Activated CD8-positive, alpha-beta T cell treated with anti-CD3 and anti-CD28 coated beads for 36 hours (primary cell): ENCODE measurements around the gene GSAP. TPM values are rescaled to one million over a fixed set of nuclear protein-coding genes. Genes with fewer than 3 reads are reported as not detected.

Experiments used
- ATAC-seq: fragments of 200-7000 bp; cut with Tn5 transposase; one replicate; pipeline ENCODE4 v1.10.0; 2021; ENCODE audit warnings: mild to moderate bottlenecking, moderate library complexity
- CTCF ChIA-PET: fragments of 350-600 bp; sonication (Branson Sonifier 250); formaldehyde crosslinking; loops from one replicate; lab custom pipeline; 2021; ENCODE audit warnings: antibody characterized with exemption; lab: Charles Lee
- POLR2A ChIA-PET: fragments of 350-600 bp; sonication (Branson Sonifier 250); formaldehyde crosslinking; loops from one replicate; lab custom pipeline; 2021; ENCODE audit warnings: antibody characterized with exemption; lab: Charles Lee
- DNase-seq: peaks from one replicate; pipeline ENCODE4 v3.0.0-alpha.2; 2020
- H3K27ac Mint-ChIP-seq: one replicate; pipeline ENCODE4 v1.8.0; 2021; ENCODE audit warnings: mild to moderate bottlenecking, mixed read lengths
- H3K27me3 Mint-ChIP-seq: one replicate; pipeline ENCODE4 v1.8.0; 2021; ENCODE audit warnings: mixed read lengths
- H3K36me3 Mint-ChIP-seq: one replicate; pipeline ENCODE4 v1.8.0; 2021; ENCODE audit warnings: low read depth, mixed read lengths
- H3K4me1 Mint-ChIP-seq: one replicate; pipeline ENCODE4 v1.8.0; 2021; ENCODE audit warnings: low read depth, mixed read lengths
- H3K4me3 Mint-ChIP-seq: one replicate; pipeline ENCODE4 v1.8.0; 2021; ENCODE audit warnings: mild to moderate bottlenecking, moderate library complexity, mixed read lengths
- H3K9me3 Mint-ChIP-seq: one replicate; pipeline ENCODE4 v1.8.0; 2021; ENCODE audit warnings: mixed read lengths
- CTCF ChIP-seq: fragments of 200-600 bp; IDR thresholded peaks from one replicate; pipeline ENCODE4 v1.8.0; 2022; ENCODE audit warnings: antibody characterized with exemption, mild to moderate bottlenecking
- intact Hi-C: fragments of 100-400 bp; cut with micrococcal nuclease; formaldehyde crosslinking; loops from one replicate; pipeline ENCODE4 v1.10.0; 2022
- total RNA-seq, 2 experiments: library from RNA; stranded (reverse); gene quantifications; one replicate each; pipeline ENCODE4 v1.2.3, GENCODE V29; 2021

GSAP gene
- total RNA-seq, 2 experiments from 2014 or later: 1.9 to 3.0 TPM

DNA sequence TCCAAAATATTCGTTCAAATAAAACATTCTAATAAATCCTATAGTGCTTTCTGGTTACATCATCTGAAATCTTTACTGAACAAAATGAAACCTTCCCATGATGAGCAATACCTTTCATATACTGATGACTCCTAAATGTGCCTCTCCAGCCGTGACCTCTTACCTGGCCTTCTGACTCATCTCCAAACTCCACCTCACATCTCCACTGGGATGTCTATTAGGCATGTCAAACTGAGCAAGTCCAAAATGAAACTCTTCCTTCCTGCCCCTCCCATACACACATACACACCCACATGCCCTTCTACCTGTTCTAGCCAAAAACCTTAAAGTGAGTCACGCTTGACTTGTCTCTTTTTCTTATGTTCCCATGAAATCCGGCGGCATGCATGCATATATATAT is 22.9 kb downstream of the GSAP start:
- Mint-ChIP-seq H3K4me1 (peaks cover 30% of the 10 kb centered on the region), H3K4me3 (no peak overlapping the region), H3K9me3 (no peaks in the 10 kb centered on the region), H3K36me3 (peaks cover 12% of the 10 kb centered on the region), H3K27ac (peak overlapping the region; percentile 13), H3K27me3 (no peaks in the 10 kb centered on the region)
- DNase-seq: peak; percentile 70
- peak; percentile 95 for ATAC-seq
- POLR2A ChIA-PET: no interaction called here
- CTCF ChIA-PET: interaction anchor here (1.2 kb wide), 1 partner anchor 40 kb away, joined by 3 read pairs; no protein-coding TSS in a partner anchor
- intact Hi-C loops: no loop called here
- TF ChIP-seq CTCF: no peak

- Mint-ChIP-seq H3K27me3 (no peaks in the 10 kb centered on the region), H3K9me3 (no peaks in the 10 kb centered on the region), H3K4me1 (peaks cover 30% of the 10 kb centered on the region), H3K27ac (no peak overlapping the region), H3K4me3 (no peak overlapping the region), H3K36me3 (peaks cover 7% of the 10 kb centered on the region)
- DNase-seq: no peak
- TF ChIP-seq CTCF: no peak
- ATAC-seq: no peak
- POLR2A ChIA-PET: no interaction called here
- CTCF ChIA-PET: interaction anchor here (1.4 kb wide), 1 partner anchor 59 kb away, joined by 3 read pairs; no protein-coding TSS in a partner anchor
- intact Hi-C loops: no loop called here
Observed at GRCh38 chr7:77391230-77391629, 24.9 kb downstream of the GSAP start.

DNA sequence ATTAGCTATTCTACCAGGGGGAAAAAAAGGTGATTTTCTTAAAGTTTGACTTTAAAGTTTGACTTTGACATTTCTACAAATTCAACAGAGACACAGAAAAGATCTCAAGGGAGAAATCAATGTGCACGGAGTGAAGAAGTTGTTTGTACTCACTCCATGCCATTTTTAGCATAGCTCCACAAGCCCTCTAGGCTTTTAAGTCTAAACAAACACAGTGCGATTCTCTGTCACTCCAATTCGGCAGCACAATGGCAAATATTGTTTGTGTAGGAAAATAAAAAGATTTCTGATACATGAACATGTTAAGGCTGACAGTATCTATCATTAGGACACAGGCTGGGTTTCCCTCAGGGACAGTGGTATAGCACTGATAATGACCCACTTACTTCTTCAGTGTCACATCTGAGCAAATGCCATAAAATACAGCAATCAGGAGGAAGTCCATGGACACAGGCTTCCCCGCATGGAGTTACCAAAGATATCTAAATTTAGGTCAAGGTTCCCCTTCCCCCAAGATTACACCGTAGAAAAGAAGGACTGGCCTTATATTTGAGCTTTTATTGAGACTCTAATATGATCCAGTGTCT is 28.0 kb downstream of the GSAP start:
- POLR2A ChIA-PET: interaction anchor here (0.6 kb wide), 1 partner anchor 36 kb away, joined by 3 read pairs; no protein-coding TSS in a partner anchor
- H3K36me3 Mint-ChIP-seq: peaks cover 2% of the 10 kb centered on the region
- TF ChIP-seq CTCF: no peak
- intact Hi-C loops: no loop called here
- ATAC-seq (no peak), DNase-seq (no peak)
- no peaks in the 10 kb centered on the region for H3K27me3 Mint-ChIP-seq
- peaks cover 14% of the 10 kb centered on the region for H3K4me1 Mint-ChIP-seq
- H3K27ac Mint-ChIP-seq: no peak overlapping the region
- no peak overlapping the region for H3K4me3 Mint-ChIP-seq
- H3K9me3 Mint-ChIP-seq: no peaks in the 10 kb centered on the region
- CTCF ChIA-PET: interaction anchor here (1.4 kb wide), 1 partner anchor 32 kb away, joined by 3 read pairs; no protein-coding TSS in a partner anchor

- ChIA-PET CTCF (no interaction called here), POLR2A (no interaction called here)
- H3K4me3 Mint-ChIP-seq: no peak overlapping the region
- H3K9me3 Mint-ChIP-seq: no peaks in the 10 kb centered on the region
- H3K4me1 Mint-ChIP-seq: peaks cover 12% of the 10 kb centered on the region
- no peak overlapping the region for H3K27ac Mint-ChIP-seq
- no peaks in the 10 kb centered on the region for H3K36me3 Mint-ChIP-seq
- intact Hi-C loops: no loop called here
- DNase-seq (no peak), ATAC-seq (no peak)
- no peak for TF ChIP-seq CTCF
- no peaks in the 10 kb centered on the region for H3K27me3 Mint-ChIP-seq
Observed at GRCh38 chr7:77386165-77386822, 29.9 kb downstream of the GSAP start.

- intact Hi-C loops: no loop called here
- no peak overlapping the region for H3K27ac Mint-ChIP-seq
- no peak for TF ChIP-seq CTCF
- CTCF ChIA-PET: no interaction called here
- ATAC-seq (no peak), DNase-seq (no peak)
- POLR2A ChIA-PET: no interaction called here
- no peak overlapping the region for H3K4me3 Mint-ChIP-seq
- peaks cover 11% of the 10 kb centered on the region for H3K4me1 Mint-ChIP-seq
- H3K27me3 Mint-ChIP-seq: no peaks in the 10 kb centered on the region
- no peaks in the 10 kb centered on the region for H3K9me3 Mint-ChIP-seq
- H3K36me3 Mint-ChIP-seq: no peaks in the 10 kb centered on the region
Observed at GRCh38 chr7:77383333-77383740, 32.8 kb downstream of the GSAP start.
